ENCODE data around the gene RFX4. TPM values are rescaled to one million over a fixed set of nuclear protein-coding genes. Genes with fewer than 3 reads are reported as not detected.

Gene RFX4
- total and polyA plus RNA-seq, 2 of the 8 experiments (the other 6 are each of a cell fraction or from before 2014, with no cell fraction given) = 0.06 TPM; not detected in 1

DNA sequence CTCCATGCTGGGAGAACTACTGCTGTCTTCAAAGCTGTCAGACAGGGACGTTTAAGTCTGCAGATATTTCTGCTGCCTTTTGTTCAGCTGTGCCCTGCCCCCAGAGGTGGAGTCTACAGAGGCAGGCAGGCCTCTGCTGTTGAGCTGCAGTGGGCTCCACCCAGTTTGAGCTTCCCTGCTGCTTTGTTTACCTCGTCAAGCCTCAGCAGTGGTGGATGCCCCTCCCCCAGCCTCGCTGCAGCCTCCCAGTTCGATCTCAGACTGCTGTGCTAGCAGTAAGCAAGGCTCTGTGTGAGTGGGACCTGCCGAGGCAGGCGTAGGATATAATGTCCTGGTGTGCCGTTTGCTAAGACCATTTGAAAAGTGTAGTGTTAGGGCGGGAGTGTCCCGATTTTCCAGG, 31.4 kb upstream of the RFX4 start:
- Histone ChIP-seq H3K4ac (replicated peaks; ENCODE audit: insufficient read length, low read depth, low read length) (no peak overlapping the region), H2BK12ac (ENCODE audit: low read depth, low read length) (no peak overlapping the region), H3K4me2 (ENCODE audit: insufficient read depth in 1 of 2, low read depth in 2 of 2, low read length in 2 of 2) (no peak overlapping the region), H3K4me3 (ENCODE audit: extremely low read depth in 1 of 4, insufficient read depth in 2 of 4, low read depth in 3 of 4, low read length in 4 of 4) (no peak overlapping the region), H3K27me3 (replicated peaks in 1 of 4; ENCODE audit: control insufficient read depth in 3 of 4, extremely low read depth in 1 of 4, insufficient read depth in 3 of 4, low read length in 3 of 4) (no peaks in the 10 kb centered on the region), H3K79me2 (ENCODE audit: control insufficient read depth in 1 of 2, insufficient read depth in 2 of 2, low read length in 2 of 2) (no peaks in the 10 kb centered on the region), H2AK5ac (ENCODE audit: low read depth, low read length) (no peak overlapping the region), H3K14ac (ENCODE audit: insufficient read length) (no peak overlapping the region), H4K5ac (ENCODE audit: insufficient read length, low read depth, low read length) (no peak overlapping the region), H4K91ac (replicated peaks; ENCODE audit: insufficient read length, low read length) (no peak overlapping the region), H3K36me3 (ENCODE audit: control insufficient read depth in 2 of 4, insufficient read depth in 4 of 4, low read length in 3 of 4) (no peaks in the 10 kb centered on the region), H3K27ac (ENCODE audit: low read depth, low read length) (no peak overlapping the region), H3K23ac (ENCODE audit: insufficient read length) (no peak overlapping the region), H2AFZ (ENCODE audit: low read length) (no peak overlapping the region), H3K79me1 (ENCODE audit: low read depth, low read length) (no peaks in the 10 kb centered on the region), H3K56ac (replicated peaks; ENCODE audit: insufficient read length, low read depth, low read length) (no peak overlapping the region), H3K18ac (ENCODE audit: extremely low read depth, low read length) (no peak overlapping the region), H2BK5ac (ENCODE audit: low read depth, low read length) (no peak overlapping the region), H4K8ac (ENCODE audit: extremely low read depth, insufficient read depth, low read length) (no peak overlapping the region), H2BK15ac (ENCODE audit: low read length) (no peak overlapping the region), H3K9ac (replicated peaks in 1 of 4; ENCODE audit: extremely low read depth in 1 of 4, low read depth in 3 of 4, low read length in 3 of 4) (no peak overlapping the region), H2BK20ac (ENCODE audit: low read length) (no peak overlapping the region), H4K20me1 (replicated peaks in 1 of 2; ENCODE audit: control insufficient read depth in 1 of 2, insufficient read depth in 2 of 2, low read length in 2 of 2) (no peaks in the 10 kb centered on the region), H3K23me2 (ENCODE audit: low read depth, low read length) (no peaks in the 10 kb centered on the region), H2BK120ac (replicated peaks; ENCODE audit: low read depth, low read length) (no peak overlapping the region), H3K9me3 (ENCODE audit: insufficient read depth in 2 of 2, low read depth in 1 of 2, low read length in 1 of 2) (peaks cover 16 to 20% of the 10 kb centered on the region in 2 experiments), H3K4me1 (replicated peaks in 1 of 4; ENCODE audit: control insufficient read depth in 3 of 4, insufficient read depth in 4 of 4, low read length in 3 of 4) (no peaks in the 10 kb centered on the region)
- TF ChIP-seq EGR1 (IDR thresholded peaks at IDR 0.05; ENCODE audit: borderline replicate concordance, low read depth, low read length) (no peak), KDM5A (IDR thresholded peaks at IDR 0.05; ENCODE audit: low read length) (no peak), POU5F1 (IDR thresholded peaks at IDR 0.05; ENCODE audit: low read depth, low read length) (no peak), MAFK (IDR thresholded peaks at IDR 0.05; ENCODE audit: low read depth, low read length) (no peak), RBBP5 (IDR thresholded peaks at IDR 0.05; ENCODE audit: borderline replicate concordance, low read depth, low read length) (no peak), SUZ12 (IDR thresholded peaks at IDR 0.05; ENCODE audit: low read length) (no peak)
- WGBS, 2 experiments (ENCODE audit: extremely low coverage in 1 of 2, insufficient coverage in 1 of 2, insufficient read length in 1 of 2, insufficient replicate concordance in 2 of 2, low coverage in 1 of 2, low lambda C conversion rate in 2 of 2, missing lambda C conversion rate in 1 of 2) = 83% methylated on average over 9 of the region's 9 CpGs; no CpG with 5 or more reads in 1 of the 2 experiments
- no peak for FAIRE-seq
- DNase-seq (ENCODE audit: low read depth in 1 of 2, low spot score in 2 of 2) = no peak
- CTCF ChIA-PET (ENCODE audit: partially characterized antibody) = interaction anchor here (0.5 to 0.6 kb wide), 2 partner anchors 166 to 1353 kb away, joined by 3 to 4 read pairs; no protein-coding TSS in a partner anchor
- POLR2A ChIA-PET (ENCODE audit: partially characterized antibody) = no interaction called here
